DMS 273 (cell line): Measurements from ENCODE around the gene KLHL30.
A peak's percentile ranks its signal among the peaks of the same experiment; 100 is the strongest.
"Not testable (repeated sequence)": the region's sequence is repeated elsewhere in the genome, so short reads cannot be mapped to it uniquely, and the experiment has no call there.

Experiments used
- DNase-seq: peaks from one replicate; lab custom pipeline; 2025; ENCODE audit not compliant: unreplicated experiment; lab: John Stamatoyannopoulos, UW

Gene KLHL30

DNA sequence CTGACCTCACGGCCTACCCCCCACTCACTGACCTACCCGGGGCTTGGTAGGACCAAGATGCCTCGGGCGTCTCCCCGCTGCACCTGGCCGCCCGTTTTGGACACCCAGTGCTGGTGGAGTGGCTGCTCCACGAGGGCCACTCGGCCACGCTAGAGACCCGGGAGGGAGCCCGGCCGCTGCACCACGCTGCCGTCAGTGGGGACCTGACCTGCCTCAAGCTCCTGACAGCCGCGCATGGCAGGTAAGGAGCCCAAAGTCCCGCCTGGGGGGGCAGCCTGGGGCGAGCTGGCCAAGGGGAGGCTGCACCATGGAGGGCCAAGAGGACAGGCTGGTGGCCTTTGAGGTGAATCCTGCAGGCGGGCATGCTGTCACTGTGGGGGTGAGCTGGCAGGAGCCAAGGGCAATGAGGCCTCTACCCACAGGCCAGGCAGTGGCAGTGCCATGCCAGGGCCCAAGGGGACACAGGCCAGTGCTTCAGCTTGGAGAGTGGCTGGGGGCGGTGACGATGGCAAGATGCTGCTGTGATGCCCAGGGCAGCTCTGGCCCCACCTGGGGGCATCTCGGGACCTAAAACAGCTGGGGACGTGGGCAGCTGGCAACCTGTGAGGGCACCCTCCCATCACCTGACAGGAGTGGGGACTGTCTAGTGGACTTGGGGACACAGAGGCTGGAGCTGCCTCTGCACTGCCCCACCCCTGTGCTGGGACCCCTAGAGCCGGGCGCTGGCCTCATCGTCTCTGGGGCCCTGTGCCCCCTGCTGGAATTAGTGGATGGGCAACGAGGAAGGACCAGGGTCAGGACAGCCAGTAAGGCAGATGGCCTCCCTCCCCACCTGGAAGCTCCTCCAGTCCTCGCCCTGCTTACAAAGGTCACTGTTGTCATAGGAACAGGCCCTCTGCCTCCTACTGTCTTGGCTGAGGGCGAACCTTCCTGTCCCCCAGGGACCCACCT, 36.3 kb upstream of the KLHL30 start:
- peak; percentile 43 for DNase-seq

DNA sequence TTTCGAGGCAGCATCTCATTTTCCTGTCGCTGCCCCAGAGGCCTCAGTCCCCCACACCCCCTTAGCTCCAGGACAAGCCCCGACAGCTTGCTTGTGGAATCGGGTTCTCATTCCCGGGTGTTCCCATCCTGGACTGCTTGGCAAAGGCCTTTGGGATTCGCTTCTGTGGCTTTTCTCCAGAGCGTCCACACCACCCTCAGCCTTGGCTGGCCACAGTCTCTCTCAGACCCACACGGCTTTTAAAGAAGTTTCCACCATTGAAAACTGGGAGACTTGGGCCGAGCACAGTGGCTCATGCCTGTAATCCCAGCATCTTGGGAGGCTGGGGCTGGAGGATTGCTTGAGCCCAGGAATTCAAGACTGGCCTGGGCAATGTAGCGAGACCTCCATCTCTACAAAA, 35.6 kb upstream of the KLHL30 start:
- DNase-seq, result no peak

GRCh38 chr2:238103465-238104225, 34.8 kb upstream of the KLHL30 start:
- DNase-seq, result no peak

DNA sequence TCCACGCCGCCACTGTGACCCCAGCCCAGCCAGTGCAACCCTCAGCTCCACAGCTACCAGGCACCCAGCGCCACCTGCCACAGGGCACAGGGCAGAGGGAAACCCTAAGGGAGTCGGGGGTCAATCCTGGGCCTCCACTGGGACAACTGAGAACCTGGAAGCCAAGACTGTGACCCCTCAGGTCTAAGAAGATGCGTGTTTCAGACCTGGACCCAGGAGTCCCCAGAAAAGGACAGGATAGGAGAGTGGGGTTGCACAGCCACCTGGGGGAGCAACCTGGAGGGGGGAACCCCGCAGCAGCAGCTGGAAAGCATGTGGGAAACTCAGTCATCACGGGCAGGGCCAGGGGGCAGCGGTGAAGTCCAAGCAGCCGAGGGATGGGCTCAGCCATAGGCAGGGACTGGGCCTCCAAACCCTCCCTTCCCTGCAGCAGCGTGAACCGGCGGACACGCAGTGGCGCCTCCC, 34.2 kb upstream of the KLHL30 start:
- DNase-seq, result no peak

DNA sequence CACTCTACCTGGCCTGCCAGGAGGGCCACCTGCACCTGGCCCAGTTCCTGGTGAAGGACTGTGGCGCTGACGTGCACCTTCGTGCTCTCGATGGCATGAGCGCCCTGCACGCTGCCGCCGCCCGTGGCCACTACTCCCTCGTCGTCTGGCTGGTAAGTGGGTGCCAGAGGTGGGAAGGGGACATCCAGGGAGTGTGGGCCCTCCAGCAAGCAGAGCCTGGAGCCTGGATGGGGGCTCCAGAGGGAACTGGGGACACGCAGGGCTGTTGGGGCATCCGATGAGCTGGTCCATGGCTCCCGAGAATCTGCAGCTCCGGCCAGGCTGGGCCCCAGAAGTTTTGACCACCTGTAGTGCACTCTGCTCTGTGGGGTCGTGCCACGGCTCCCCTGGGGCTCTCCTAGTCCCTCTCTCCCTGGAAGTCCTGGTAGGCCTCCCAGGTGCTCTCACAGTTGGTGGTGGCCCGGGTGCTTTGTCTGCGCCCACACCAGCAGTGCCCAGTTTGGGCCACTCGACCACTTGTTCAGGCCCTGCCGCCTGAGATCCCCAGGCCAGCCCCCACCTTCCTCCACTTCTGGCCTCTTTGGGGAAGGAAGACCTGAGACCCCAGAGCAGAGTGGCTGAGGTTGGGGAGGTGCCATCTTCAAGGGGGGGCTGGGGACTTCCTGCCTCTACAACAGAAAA, 33.6 kb upstream of the KLHL30 start:
- no peak for DNase-seq

DNA sequence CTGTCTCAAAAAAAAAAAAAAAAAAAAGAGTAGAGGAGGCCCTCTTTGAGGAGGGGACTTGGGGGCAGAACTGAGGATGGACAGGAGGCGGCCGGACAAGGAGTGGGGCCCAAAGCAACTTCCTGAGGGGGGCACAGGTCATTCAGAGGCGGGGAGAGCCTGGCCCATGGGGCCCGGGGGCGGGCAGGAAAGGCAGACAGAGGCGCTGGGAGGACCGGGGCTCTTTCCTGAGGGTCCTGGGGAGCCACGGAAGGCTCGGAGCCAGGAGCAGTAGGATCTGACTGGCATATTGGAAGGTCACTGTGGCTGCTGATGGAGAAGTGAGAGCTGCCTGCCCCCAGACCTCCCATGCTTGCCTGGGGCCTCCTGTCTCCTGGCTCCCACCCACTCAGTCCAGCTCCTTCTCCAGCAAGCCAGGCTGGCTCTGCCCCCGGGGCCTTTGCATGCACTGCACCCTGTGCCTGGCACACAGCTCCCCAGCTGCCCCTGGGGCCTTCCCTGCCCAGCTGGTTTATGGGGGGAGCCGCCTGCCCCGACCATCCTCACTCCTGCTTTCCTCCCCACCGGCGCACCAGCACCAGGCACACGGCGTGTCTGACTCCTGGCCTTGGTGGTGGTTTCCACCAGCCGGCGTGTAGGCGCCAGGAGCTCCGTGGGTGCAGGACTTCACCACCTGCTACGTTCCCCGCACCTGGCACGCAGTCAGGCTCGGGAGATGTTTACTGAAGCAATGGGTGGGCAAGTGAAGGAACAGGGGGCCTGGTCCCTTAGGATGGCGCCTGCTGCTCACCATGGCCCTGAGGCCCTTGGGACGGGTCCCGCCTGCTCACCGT, 32.7 kb upstream of the KLHL30 start:
- peak; percentile 30 for DNase-seq

DNA sequence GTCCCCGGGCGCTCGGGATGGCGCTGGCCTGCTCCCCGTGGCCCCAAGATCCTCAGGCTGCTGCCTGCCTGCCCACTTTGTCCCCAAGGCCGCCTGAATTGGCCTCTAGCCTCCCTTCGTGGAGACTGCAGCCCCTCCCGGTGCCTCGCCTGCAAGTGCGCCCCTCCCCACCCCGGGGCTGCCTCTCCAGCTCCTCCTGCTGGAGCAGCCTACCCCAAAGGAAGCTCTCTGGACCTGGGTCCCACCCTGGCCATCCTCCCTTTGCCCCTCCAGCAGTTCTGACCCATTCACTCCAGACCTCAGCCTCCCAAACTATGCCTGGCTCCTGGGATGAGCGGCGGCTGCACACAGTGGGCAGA, 32.1 kb upstream of the KLHL30 start:
- peak; percentile 37 for DNase-seq

DNA sequence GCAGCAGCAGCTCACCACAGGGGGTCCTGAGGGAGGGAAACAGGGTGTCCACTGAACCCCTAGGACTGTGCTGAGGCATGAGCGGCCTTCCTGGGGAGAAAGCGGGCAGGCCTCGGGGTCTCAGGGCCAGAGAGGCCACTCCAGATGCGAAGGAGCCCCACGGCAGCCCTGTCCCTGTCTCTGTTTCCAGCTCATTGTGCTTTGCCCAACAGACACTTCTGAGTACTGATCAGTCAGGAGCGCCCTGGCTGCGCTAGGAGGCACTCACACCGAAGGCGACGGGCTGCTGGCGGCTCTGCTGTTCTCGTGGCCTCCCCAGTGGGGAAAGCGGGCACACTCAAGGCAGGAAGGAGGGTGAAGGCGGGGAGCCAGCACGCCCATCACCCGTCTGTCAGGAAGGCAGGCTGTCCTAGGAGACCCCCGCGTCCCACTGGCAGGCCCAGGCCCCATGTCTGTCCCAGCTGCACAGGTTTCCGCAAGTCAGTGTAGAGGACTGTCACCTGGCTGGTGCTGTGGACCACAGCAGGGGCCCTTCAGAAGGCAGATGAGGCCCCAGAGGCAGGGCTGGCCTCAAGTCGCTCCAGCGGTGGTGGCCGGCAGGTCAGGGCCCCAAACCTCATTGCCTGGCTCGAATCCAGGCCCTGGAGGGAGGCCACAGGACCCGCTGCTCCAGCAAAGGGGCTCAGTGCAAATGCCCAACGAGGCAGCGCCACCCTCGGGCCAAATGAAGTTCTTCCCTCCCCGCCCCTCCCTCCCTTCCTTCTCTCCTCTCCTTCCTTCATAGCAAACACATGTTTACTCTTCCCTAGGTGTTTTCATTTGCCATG, 31.6 kb upstream of the KLHL30 start:
- DNase-seq, result peak; percentile 54

DNA sequence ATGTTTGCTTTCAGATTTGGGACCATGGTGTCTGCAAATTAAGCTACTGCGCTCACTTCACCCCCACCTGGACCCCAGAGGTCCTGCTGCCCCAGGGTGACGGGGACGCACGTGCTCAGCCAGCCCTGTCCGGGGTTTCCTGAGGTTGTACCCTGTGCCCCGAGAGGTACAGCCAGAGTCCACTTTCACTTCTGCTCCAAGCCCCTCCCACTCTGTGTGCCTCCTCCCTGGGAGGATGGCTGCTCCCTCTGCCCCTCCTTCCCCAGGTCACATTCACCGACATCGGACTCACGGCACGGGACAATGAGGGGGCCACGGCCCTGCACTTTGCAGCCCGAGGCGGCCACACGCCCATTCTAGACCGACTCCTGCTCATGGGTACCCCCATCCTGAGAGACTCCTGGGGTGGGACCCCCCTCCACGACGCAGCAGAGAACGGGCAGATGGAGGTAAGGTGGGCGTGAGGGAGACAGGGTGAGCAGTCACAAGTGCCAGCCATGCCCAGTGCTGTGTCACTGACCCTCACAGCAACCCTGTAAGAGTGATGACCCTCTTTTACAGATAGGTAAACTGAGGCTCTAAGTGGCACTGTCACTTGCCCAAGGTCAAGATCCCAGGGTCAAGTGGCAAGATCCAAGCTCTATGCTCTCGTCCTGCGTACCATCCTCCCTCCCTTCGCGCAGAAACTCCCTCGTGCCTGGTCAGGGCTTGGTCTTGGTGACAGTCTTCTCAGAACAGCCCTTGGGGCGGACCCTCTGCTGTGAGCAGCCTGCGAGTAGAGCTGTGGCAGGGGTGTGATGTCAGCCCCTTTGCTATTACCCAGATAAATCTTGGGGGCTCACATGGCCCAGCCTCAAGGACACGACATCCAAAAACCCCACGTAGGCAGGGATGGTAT, 30.7 kb upstream of the KLHL30 start:
- no peak for DNase-seq

DNA sequence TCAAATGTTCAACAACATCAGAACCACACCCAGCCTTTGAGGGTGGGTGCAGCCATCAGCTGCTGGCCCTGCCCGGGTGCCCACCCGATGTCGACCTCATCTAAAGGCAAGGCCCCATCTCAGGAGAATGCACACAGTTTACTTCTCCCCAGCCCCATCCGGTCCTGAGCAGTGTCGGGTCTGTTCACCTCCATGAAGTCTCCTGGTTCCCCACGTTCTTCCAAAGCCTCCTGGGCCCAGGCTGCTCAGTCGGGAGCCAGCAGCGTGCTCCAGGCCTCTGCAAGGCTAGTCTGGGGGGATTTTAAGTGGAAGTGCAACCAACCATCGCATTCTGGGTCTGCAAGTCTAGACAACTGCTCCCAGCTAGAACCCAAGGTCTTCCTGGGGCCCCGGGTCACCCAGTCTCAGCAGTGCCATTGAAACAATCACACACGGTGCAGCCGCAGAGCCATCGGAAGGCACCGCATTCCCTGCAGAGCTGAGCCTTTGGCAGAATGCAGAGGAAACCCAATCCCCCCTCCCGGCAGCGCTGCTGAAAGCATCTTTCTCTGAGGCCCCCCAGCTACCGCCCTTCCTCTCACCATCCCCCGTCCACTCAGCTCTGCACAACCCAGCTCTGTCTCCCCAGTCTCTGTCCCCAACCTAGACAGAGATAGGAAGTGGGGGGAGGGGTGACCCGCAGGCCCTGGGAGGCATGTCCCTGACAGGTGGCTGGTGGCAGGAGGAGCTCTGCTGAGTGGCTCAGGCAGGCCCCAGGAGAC, 29.9 kb upstream of the KLHL30 start:
- peak; percentile 75 for DNase-seq

DNA sequence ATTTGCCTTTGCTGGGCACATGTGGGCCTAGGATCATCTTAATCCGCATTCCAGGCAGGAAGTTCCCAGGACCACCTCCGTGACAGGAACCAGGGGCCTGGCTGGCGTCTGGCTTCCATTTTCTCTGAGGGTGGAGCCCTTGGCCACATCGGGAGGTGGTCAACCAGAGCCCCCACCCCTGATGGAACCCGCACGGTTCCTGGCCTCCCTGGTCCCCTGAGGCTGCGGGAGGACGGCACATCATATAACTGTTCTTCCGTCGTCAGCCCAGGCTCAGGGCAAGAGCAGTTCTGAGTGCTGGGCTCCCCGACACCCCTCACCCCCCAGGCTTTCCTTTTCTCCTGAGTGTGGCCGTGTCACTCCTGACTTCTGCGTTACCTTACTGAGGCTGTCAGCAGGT, 24.9 kb upstream of the KLHL30 start:
- no peak for DNase-seq

- DNase-seq, result no peak
Measured at GRCh38 chr2:238114331-238114841, 24.1 kb upstream of the KLHL30 start.

- DNase-seq, result no peak
Measured at GRCh38 chr2:238114851-238115660, 23.4 kb upstream of the KLHL30 start.

DNA sequence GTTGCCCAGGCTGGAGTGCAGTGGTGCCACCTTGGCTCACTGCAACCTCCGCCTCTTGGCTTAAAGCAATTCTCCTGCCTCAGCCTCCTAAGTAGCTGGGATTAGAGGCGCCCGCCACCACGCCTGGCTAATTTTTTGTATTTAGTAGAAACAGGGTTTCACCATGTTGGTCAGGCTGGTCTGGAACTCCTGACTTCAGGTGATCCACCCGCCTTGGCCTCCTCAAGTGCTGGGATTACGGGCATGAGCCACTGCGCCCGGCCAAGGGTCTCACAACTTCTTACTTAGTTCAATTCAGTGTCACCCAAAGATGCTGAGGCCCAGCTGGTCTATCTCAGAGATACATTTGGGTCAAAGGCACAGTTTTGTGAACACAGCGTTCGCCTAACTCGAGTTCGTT, 22.8 kb upstream of the KLHL30 start:
- DNase-seq, result not testable (repeated sequence)

- no peak for DNase-seq
Measured at GRCh38 chr2:238116298-238117198, 21.9 kb upstream of the KLHL30 start.
